Astrocyte (in vitro differentiated cells and primary cell): Measurements from ENCODE around the gene PITX1.

Experiments used
- CTCF ChIP-seq: IDR thresholded peaks from 2 replicates; pipeline ENCODE4 v1.5.1; 2011; ENCODE audit warnings: low read depth, mild to moderate bottlenecking, inconsistent platforms, low read length, moderate library complexity; ENCODE audit not compliant: insufficient read depth
- EZH2 ChIP-seq: IDR thresholded peaks from 2 replicates; pipeline ENCODE4 v1.6.1; 2012; ENCODE audit warnings: mild to moderate bottlenecking, low read length, inconsistent platforms; ENCODE audit not compliant: insufficient read depth

- no peak for TF ChIP-seq CTCF
- TF ChIP-seq EZH2: peak; percentile 42
Measured at GRCh38 chr5:135034236-135034962, 371 bp upstream of the PITX1 start.
